ENCODE data around the gene KRT80.

Gene KRT80

GRCh38 chr12:52179396-52179973, 12.3 kb downstream of the KRT80 start:
- no peak for DNase-seq (ENCODE audit: low spot score)

GRCh38 chr12:52178984-52179383, 12.8 kb downstream of the KRT80 start:
- DNase-seq (ENCODE audit: low spot score): no peak

- no peak for DNase-seq (ENCODE audit: low spot score)
Observed at GRCh38 chr12:52178443-52178842, 13.4 kb downstream of the KRT80 start.

GRCh38 chr12:52175371-52176350, 16.2 kb downstream of the KRT80 start:
- no peak for DNase-seq (ENCODE audit: low spot score)

- no peak for DNase-seq (ENCODE audit: low spot score)
Observed at GRCh38 chr12:52173526-52173925, 18.3 kb downstream of the KRT80 start.

GRCh38 chr12:52172956-52173355, 18.9 kb downstream of the KRT80 start:
- no peak for DNase-seq (ENCODE audit: low spot score)

GRCh38 chr12:52171950-52172512, 19.8 kb downstream of the KRT80 start:
- DNase-seq (ENCODE audit: low spot score): peak; percentile 85

- no peak for DNase-seq (ENCODE audit: low spot score)
Observed at GRCh38 chr12:52170827-52171226, 21.0 kb downstream of the KRT80 start.

- no peak for DNase-seq (ENCODE audit: low spot score)
Observed at GRCh38 chr12:52169886-52170285, 21.9 kb downstream of the KRT80 start.

- DNase-seq (ENCODE audit: low spot score): no peak
Observed at GRCh38 chr12:52168019-52168717, 23.6 kb downstream of the KRT80 start.

- no peak for DNase-seq (ENCODE audit: low spot score)
Observed at GRCh38 chr12:52167526-52167925, 24.3 kb downstream of the KRT80 start.

GRCh38 chr12:52166672-52167071, 25.1 kb downstream of the KRT80 start:
- DNase-seq (ENCODE audit: low spot score): no peak

- no peak for DNase-seq (ENCODE audit: low spot score)
Observed at GRCh38 chr12:52165096-52165855, 26.5 kb downstream of the KRT80 start.

GRCh38 chr12:52164624-52165023, 27.2 kb downstream of the KRT80 start:
- no peak for DNase-seq (ENCODE audit: low spot score)

GRCh38 chr12:52162981-52163380, 28.8 kb downstream of the KRT80 start:
- no peak for DNase-seq (ENCODE audit: low spot score)

GRCh38 chr12:52160200-52160599, 31.6 kb downstream of the KRT80 start:
- no peak for DNase-seq (ENCODE audit: low spot score)

GRCh38 chr12:52157566-52158150, 34.2 kb downstream of the KRT80 start:
- no peak for DNase-seq (ENCODE audit: low spot score)

GRCh38 chr12:52156757-52157565, 34.9 kb downstream of the KRT80 start:
- peak; percentile 85 for DNase-seq (ENCODE audit: low spot score)

GRCh38 chr12:52156311-52156710, 35.5 kb downstream of the KRT80 start:
- no peak for DNase-seq (ENCODE audit: low spot score)

Measured in iPS-NIHi11 (cell line).